ENCODE measurements around the gene RALGPS1.

- TF ChIP-seq CTCF (IDR thresholded peaks at IDR 0.05; ENCODE audit: low read depth, low read length, poor library complexity, severe bottlenecking) (peak; percentile 59), EZH2phosphoT487 (IDR thresholded peaks at IDR 0.05; ENCODE audit: borderline replicate concordance, low read length) (no peak)
These were observed 21.5 kb upstream of the RALGPS1 start for GRCh38 chr9:126893079-126893478.

Measured in DOHH2 (cell line).